ENCODE data around the gene TAC3.

The TAC3 gene

DNA sequence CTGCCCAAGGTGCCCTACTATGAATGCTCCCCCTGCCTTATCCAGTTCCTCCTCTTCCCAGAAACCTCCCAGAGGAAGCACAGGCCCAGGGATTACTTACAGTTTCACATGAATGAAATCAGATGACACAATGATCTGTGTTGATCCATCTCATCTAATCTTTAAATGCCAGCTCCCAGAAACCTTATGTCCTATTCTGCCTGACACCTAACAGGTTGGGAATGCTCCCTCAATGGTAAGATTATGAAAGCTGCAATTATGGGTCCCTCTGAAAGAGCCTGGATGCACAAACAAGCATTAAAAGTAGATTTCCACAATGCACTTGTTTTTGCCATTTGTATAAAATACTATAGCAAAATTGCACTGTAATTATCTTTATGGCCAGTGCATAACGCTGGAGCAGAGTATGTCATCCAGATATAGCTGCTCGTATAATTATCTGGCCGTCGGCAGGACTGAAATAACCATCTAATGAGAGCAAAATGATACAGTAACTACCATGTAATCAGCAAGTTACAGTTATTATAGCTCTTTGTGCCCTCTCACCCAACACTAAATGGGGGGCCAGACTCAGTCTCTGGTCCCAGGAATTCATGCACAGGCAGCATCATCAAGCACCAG lies 5.6 kb downstream of the TAC3 start (continued):
- TF ChIP-seq, protein P1, sequence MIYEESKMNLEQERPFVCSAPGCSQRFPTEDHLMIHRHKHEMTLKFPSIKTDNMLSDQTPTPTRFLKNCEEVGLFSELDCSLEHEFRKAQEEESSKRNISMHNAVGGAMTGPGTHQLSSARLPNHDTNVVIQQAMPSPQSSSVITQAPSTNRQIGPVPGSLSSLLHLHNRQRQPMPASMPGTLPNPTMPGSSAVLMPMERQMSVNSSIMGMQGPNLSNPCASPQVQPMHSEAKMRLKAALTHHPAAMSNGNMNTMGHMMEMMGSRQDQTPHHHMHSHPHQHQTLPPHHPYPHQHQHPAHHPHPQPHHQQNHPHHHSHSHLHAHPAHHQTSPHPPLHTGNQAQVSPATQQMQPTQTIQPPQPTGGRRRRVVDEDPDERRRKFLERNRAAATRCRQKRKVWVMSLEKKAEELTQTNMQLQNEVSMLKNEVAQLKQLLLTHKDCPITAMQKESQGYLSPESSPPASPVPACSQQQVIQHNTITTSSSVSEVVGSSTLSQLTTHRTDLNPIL (CRISPR knock-in tag; IDR thresholded peaks at IDR 0.05; ENCODE audit: low read depth) = no peak
- no peak for TF ChIP-seq ARNTL (CRISPR knock-in tag; IDR thresholded peaks at IDR 0.05; ENCODE audit: borderline replicate concordance, low read depth)
- no peak for TF ChIP-seq ZFP30 (CRISPR knock-in tag; IDR thresholded peaks at IDR 0.05)
- no peak for TF ChIP-seq ZNF565 (CRISPR knock-in tag; conservative IDR thresholded peaks at IDR 0.05; ENCODE audit: low read depth)
- TF ChIP-seq ESRRG (CRISPR knock-in tag; IDR thresholded peaks at IDR 0.05) = no peak
- TF ChIP-seq ZC3H10 (CRISPR knock-in tag; IDR thresholded peaks at IDR 0.05) = no peak
- no peak for TF ChIP-seq OSR1 (CRISPR knock-in tag; IDR thresholded peaks at IDR 0.05)
- TF ChIP-seq TOX (CRISPR knock-in tag; IDR thresholded peaks at IDR 0.05; ENCODE audit: borderline replicate concordance) = no peak
- TF ChIP-seq, protein P2, sequence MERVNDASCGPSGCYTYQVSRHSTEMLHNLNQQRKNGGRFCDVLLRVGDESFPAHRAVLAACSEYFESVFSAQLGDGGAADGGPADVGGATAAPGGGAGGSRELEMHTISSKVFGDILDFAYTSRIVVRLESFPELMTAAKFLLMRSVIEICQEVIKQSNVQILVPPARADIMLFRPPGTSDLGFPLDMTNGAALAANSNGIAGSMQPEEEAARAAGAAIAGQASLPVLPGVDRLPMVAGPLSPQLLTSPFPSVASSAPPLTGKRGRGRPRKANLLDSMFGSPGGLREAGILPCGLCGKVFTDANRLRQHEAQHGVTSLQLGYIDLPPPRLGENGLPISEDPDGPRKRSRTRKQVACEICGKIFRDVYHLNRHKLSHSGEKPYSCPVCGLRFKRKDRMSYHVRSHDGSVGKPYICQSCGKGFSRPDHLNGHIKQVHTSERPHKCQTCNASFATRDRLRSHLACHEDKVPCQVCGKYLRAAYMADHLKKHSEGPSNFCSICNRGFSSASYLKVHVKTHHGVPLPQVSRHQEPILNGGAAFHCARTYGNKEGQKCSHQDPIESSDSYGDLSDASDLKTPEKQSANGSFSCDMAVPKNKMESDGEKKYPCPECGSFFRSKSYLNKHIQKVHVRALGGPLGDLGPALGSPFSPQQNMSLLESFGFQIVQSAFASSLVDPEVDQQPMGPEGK (CRISPR knock-in tag; IDR thresholded peaks at IDR 0.05; ENCODE audit: borderline replicate concordance) = no peak
- TF ChIP-seq TCF4 (CRISPR knock-in tag; IDR thresholded peaks at IDR 0.05; ENCODE audit: borderline replicate concordance) = no peak

DNA sequence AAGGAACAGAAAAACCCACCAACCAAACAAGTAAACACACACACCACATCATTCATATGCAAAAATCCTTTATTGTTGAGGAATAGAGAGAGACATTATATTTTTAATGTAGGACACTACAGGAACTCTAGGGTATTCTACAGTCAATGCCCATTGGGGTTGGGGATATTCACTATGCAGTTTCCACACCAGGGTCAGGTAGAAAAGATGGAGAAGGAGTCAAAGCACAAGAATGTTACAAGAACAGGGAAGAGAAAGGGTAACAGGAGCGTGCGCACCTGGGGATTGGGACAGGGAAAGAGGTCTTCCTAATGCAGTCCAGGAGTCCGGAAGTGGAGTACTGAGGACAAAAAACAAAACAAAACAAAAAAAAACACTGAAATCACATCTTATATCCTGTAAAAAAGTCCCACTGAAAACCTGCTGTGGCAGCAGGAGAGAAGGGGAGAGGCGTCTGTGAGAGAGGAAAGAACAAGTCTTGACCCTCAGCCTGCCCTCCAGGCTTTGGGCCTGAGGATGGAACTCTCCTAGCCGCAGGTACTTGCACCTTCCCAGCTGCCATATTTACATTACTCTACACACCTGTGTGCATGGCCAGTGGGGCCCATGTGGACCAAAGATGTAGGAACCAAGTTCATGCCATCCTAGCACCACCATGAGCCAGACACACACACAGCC lies 6.2 kb downstream of the TAC3 start:
- no peak for ATAC-seq

DNA sequence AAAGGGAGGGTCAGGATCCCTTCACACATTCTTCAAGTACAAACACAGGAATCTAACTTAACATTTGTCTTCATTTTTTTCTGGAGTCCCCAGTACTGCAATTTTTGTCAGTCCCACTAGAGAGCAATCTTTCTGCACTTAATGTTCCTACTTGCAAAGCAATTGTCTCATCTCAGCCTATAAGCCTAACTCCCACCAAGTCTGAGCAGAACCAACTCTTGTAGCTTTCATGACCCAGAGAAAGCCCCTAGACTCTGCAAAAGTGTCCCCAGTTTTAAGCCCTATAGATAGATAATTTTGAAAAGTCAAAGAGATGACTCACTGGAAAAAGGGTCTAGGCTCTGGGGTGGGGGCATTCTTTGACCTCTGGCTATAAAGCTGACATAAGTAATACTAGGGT lies 8.2 kb downstream of the TAC3 start:
- peak; percentile 71 for ATAC-seq
- TF ChIP-seq, protein P2 (CRISPR knock-in tag; IDR thresholded peaks at IDR 0.05; ENCODE audit: borderline replicate concordance) = no peak
- TF ChIP-seq SNAI2 (CRISPR knock-in tag; IDR thresholded peaks at IDR 0.05) (no peak), ZFP3 (CRISPR knock-in tag; IDR thresholded peaks at IDR 0.05) (no peak), ISL1 (CRISPR knock-in tag; IDR thresholded peaks at IDR 0.05) (no peak), BACH2 (CRISPR knock-in tag; IDR thresholded peaks at IDR 0.05; ENCODE audit: borderline replicate concordance) (no peak), RARB (CRISPR knock-in tag; IDR thresholded peaks at IDR 0.05) (no peak), ZFP30 (CRISPR knock-in tag; IDR thresholded peaks at IDR 0.05) (no peak), POU6F1 (CRISPR knock-in tag; IDR thresholded peaks at IDR 0.05; ENCODE audit: borderline replicate concordance, low read depth) (no peak), OSR1 (CRISPR knock-in tag; IDR thresholded peaks at IDR 0.05) (no peak)

More for the DNA sequence above, 6.2 kb downstream of the TAC3 start:
- TF ChIP-seq TSHZ2 (CRISPR knock-in tag; IDR thresholded peaks at IDR 0.05) = no peak
- TF ChIP-seq ZNF565 (CRISPR knock-in tag; conservative IDR thresholded peaks at IDR 0.05; ENCODE audit: low read depth) = no peak
- TF ChIP-seq ESRRG (CRISPR knock-in tag; IDR thresholded peaks at IDR 0.05) = no peak
- TF ChIP-seq POU6F1 (CRISPR knock-in tag; IDR thresholded peaks at IDR 0.05; ENCODE audit: borderline replicate concordance, low read depth) = no peak
- TF ChIP-seq ZNF70 (CRISPR knock-in tag; IDR thresholded peaks at IDR 0.05) = no peak
- TF ChIP-seq ZC3H10 (CRISPR knock-in tag; IDR thresholded peaks at IDR 0.05) = no peak
- TF ChIP-seq ISL1 (CRISPR knock-in tag; IDR thresholded peaks at IDR 0.05) = no peak
- no peak for TF ChIP-seq TOX (CRISPR knock-in tag; IDR thresholded peaks at IDR 0.05; ENCODE audit: borderline replicate concordance)

All from SK-N-SH treated with all-trans-retinoic acid at 6 μM for 48 hours (cell line).